Measurements from ENCODE around the gene MYO5C. TPM values are rescaled to one million over a fixed set of nuclear protein-coding genes. Genes with fewer than 3 reads are reported as not detected.
"Not testable (repeated sequence)": the region's sequence is repeated elsewhere in the genome, so short reads cannot be mapped to it uniquely, and the experiment has no call there.

MYO5C gene
- total RNA-seq, 1 donor from 2014 or later: 10.4 TPM

DNA sequence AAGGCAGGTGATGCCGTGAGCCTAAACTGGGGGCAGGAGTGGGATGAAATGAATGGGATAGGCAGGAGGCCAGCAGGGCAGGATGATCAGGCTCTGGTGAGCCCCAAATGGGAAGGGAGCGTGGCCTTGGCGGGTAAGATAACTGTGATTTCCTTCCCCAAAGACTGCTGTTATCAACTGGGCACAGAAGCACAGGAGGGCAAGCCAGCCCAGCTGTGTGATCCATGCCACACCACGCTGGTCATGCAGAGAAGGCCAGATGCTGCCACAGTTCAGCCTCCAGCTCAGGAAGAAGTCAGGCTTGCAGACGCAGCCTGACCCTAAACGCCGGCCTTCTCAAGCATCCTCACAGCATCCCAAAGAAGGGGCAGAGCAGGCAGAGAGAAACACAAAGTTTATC, 52.3 kb downstream of the MYO5C start:
- DNase-seq (ENCODE audit: low read depth, low spot score): no peak

DNA sequence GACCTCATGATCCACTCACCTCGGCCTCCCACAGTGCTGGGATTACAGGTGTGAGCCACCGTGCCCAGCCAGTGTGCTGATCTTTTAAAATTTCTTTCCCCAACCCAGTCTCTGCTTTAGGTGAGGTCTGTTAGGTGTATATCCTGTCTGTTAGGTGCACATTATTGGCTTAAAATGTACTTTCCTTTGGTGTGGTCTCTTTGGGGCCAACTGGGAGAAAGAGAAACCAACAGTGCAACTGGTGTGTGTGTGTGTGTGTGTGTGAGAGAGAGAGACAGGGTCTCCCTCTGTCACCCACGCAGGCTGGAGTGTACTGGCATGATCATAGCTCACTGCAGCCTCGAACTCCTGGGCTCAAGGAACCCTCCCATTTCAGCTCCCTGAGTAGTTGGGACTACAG, 54.1 kb downstream of the MYO5C start:
- no peak for DNase-seq (ENCODE audit: low read depth, low spot score)

DNA sequence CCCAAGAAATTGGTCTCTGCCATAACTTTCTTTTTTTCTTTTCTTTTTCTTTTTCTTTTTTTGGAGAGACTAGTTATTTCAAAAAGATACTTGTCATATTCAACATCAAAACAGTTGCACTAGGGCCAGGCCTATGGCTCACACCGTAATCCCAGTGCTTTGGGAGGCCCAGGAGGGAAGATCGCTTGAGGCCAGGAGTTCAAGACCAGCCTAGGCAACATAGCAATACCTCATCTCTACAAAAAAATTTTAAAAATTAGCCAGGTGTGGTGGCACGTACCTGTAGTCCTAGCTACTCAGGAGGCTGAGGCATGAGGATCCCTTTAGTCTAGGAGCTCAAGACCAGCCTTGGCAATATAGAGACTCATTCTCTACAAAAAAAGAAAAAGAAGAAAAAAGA, 55.4 kb downstream of the MYO5C start:
- DNase-seq (ENCODE audit: low read depth, low spot score): no peak

- not testable (repeated sequence) for DNase-seq (ENCODE audit: low read depth, low spot score)
Measured at GRCh38 chr15:52238989-52239525, 56.5 kb downstream of the MYO5C start.

- DNase-seq (ENCODE audit: low read depth, low spot score): no peak
Measured at GRCh38 chr15:52238149-52238548, 57.5 kb downstream of the MYO5C start.

- no peak for DNase-seq (ENCODE audit: low read depth, low spot score)
Measured at GRCh38 chr15:52236013-52236412, 59.6 kb downstream of the MYO5C start.

- no peak for DNase-seq (ENCODE audit: low read depth, low spot score)
Measured at GRCh38 chr15:52234596-52235541, 60.7 kb downstream of the MYO5C start.

GRCh38 chr15:52233405-52233804, 62.2 kb downstream of the MYO5C start:
- DNase-seq (ENCODE audit: low read depth, low spot score): no peak

DNA sequence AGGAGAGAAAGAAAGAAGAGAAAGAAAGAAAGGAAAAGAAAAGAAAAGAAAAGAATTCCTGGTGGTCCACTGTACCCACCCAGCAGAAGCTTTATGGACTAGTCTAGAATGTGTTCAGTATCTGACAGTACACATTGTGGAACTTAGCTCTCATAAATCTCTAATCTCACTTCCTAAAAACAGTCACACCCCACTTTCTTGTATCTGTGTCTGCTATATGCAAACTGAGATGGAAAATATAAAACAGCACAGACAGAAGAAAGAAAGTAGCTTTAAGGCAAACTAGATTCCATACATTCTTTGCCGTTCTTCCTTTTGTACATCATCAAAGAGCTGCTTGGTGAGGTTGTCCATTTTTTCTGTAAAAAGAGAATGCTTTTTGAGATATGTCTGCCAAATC, 63.3 kb downstream of the MYO5C start:
- DNase-seq (ENCODE audit: low read depth, low spot score): no peak

DNA sequence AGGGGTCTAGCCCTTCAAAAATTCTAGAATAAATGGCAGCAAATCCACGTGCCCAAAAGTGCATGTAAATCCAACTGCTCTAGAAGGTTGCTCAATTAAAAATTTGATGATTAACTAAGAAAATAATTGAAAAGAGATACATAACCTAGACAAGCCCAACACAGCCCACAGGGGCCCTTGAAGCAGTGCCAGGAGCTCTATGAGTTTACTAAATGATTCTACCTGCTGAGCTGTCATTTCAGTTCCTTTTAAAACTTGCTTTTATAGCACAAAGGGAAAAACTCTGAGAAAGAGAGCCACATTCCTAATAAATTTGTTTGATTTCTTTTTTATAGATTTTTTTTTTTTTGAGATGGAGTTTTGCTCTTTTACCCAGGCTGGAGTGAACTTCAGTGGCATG, 65.5 kb downstream of the MYO5C start:
- DNase-seq (ENCODE audit: low read depth, low spot score): no peak

GRCh38 chr15:52228921-52229320, 66.7 kb downstream of the MYO5C start:
- no peak for DNase-seq (ENCODE audit: low read depth, low spot score)

- peak; percentile 71 for DNase-seq (ENCODE audit: low read depth, low spot score)
Measured at GRCh38 chr15:52227456-52227855, 68.1 kb downstream of the MYO5C start.

DNA sequence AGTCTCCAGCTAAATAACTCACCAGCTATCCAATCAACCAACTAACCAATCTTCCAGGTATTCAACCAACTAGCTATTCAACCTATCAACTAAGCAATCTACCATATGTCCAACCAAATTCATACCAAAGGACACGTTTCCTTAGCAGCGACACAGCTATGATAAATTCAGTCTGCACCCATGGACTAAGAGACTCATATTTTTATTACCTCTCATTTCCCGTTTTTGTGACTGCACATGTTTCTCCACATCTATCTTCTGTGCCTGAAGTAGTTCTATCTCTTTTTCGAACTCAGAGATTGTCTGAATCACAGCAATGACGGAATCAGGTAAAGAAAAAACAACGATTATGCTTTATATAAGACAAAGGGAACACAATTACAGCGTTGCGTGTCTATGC, 70.4 kb downstream of the MYO5C start:
- no peak for DNase-seq (ENCODE audit: low read depth, low spot score)

DNA sequence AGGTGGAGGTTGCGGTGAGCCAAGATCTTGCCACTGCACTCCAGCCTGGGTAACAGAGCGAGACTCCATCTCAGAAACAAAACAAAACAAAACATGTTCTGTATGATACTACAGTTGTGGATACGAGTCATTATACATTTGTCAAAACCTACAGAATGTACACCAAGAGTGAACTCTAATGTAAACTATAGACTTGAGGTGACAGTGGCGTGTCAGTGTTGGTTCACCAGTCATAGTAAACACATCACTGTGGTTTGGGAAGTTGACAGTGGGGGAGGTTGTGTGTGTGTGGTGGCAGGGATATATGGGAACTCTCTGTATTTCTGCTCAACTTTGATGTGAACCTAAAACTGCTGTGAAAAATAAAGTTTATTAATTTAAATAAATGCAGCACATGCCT, 71.4 kb downstream of the MYO5C start:
- no peak for DNase-seq (ENCODE audit: low read depth, low spot score)

- DNase-seq (ENCODE audit: low read depth, low spot score): no peak
Measured at GRCh38 chr15:52221730-52222129, 73.9 kb downstream of the MYO5C start.

DNA sequence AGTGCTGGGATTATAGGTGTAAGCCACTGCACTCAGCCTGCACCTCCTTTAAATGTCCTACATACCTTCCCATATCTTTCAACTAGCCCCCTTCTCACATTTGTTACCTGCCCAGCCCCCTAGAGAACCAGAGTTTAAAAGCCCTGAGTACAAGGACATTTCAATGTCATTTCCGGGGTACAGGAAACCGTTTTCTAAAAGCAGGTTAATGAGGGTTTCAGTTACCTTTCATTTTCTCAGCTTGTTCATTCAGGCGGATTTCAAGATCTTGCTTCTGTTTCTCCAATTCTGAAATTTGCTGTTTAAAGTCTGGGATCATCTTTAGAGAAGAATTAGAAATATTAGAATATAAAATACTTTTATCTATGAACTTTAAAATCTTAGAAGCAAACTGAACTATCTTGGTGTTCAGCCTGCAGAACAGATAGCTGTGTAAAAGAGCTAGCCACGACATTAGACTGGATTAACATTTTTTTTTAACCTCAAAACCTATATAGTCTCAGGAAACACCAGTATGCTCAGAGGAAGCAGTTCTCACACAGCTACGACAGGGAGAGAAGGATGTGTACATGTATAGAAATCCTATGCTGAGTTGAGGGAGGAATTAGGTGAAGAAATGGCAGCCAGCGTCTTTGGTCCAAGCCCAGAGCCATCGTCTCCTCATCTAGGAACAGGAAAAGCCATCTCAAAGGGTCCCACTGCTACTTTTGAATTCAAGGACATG, 74.5 kb downstream of the MYO5C start:
- DNase-seq (ENCODE audit: low read depth, low spot score): no peak

DNA sequence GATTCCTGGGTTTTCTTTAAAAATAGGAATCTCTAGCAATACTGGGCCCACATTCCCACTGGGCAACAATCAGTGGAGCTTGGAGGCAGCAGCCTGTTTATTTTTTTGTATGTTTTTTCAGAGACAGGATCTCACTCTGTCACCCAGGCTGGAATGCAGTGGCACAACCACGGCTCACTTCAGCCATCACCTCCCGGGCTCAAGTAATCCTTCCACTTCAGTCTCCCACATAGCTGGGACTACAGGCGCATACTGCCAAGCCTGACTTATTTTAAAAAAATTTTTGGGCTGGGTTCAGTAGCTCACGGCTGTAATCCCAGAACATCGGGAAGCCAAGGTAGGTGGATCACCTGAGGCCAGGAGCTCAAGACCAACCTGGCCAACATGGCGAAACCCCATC, 75.4 kb downstream of the MYO5C start:
- DNase-seq (ENCODE audit: low read depth, low spot score): no peak

- no peak for DNase-seq (ENCODE audit: low read depth, low spot score)
Measured at GRCh38 chr15:52218816-52219215, 76.8 kb downstream of the MYO5C start.

DNA sequence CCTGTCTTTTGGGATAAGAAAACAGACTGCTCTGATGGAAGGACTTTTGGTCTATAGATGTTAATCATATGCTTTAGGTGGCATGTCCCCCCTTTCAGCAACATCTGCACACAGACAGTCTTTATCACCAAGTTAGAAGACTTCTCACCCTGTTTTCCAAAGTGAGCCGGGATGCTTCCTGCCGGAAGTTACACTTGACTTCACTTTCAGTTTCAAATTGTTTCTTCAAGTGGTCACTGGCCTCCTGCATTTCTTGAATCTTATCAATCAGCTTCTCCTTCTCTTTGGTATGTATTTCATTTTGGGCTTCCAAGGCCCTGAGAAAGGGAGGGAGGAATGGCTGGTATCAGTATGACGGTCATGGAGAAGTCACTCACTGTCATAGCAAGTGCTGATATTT, 77.2 kb downstream of the MYO5C start:
- DNase-seq (ENCODE audit: low read depth, low spot score): no peak

DNA sequence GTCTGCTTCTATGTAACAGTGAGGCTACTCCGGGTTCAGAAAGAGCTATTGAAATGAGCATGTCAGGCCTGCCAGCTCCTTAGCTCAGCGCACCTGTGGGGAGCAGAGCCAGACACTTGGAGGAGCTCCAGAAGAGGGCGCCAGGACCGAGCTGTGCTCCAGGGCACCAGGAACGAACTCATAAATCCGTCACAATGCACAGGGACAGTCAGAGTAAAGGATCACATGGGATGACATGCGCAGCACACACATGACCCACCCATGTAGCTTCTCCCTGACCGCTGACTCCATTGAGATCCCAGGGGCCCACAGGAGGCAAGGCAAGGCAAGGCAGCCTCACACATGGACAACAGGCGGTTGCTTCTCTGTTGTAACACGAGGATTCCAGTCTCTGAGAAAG, 78.4 kb downstream of the MYO5C start:
- no peak for DNase-seq (ENCODE audit: low read depth, low spot score)

DNA sequence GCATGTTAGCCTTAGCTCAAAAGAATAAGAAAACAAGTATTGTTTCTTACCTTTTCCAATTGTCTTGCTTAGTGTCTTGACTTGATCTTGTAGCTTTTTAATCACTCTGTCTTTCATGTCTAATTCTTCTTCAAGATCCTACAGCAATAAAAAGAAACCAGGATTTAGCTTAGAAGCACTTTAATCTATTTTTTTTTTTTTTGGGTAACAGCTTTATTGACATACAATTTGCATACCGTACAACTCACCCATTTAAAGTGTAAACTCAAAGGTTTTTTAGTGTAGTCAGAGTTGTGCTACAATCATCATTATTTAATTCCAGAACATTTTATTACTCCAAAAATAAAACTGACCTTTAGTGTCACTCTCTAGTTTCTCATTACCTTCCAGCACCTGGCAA, 81.1 kb downstream of the MYO5C start:
- DNase-seq (ENCODE audit: low read depth, low spot score): no peak

GRCh38 chr15:52213206-52213605, 82.4 kb downstream of the MYO5C start:
- no peak for DNase-seq (ENCODE audit: low read depth, low spot score)

Measured in pulmonary artery endothelial cell (primary cell).